Coronary artery (tissue), 2 donors: ENCODE results near the gene CAPZB.

Experiments used
- DNase-seq: peaks from one replicate; pipeline ENCODE4 v3.0.0-alpha.2; 2017; ENCODE audit warnings: low spot score
- H3K27ac ChIP-seq, 2 donors: fragments of 200-600 bp; sonication (generic); one replicate each; pipeline ENCODE4 v1.5.1; 2016 to 2019
- H3K4me3 ChIP-seq: fragments of 200-600 bp; sonication (generic); 2 replicates; pipeline ENCODE4 v1.5.1; 2016; ENCODE audit warnings: mild to moderate bottlenecking, moderate library complexity
- TF ChIP-seq, protein P1 (sequence below): fragments of 200-600 bp; sonication (generic); IDR thresholded peaks from one replicate; pipeline ENCODE4 v1.5.1; 2019; ENCODE audit warnings: antibody characterized with exemption

The CAPZB gene

DNA sequence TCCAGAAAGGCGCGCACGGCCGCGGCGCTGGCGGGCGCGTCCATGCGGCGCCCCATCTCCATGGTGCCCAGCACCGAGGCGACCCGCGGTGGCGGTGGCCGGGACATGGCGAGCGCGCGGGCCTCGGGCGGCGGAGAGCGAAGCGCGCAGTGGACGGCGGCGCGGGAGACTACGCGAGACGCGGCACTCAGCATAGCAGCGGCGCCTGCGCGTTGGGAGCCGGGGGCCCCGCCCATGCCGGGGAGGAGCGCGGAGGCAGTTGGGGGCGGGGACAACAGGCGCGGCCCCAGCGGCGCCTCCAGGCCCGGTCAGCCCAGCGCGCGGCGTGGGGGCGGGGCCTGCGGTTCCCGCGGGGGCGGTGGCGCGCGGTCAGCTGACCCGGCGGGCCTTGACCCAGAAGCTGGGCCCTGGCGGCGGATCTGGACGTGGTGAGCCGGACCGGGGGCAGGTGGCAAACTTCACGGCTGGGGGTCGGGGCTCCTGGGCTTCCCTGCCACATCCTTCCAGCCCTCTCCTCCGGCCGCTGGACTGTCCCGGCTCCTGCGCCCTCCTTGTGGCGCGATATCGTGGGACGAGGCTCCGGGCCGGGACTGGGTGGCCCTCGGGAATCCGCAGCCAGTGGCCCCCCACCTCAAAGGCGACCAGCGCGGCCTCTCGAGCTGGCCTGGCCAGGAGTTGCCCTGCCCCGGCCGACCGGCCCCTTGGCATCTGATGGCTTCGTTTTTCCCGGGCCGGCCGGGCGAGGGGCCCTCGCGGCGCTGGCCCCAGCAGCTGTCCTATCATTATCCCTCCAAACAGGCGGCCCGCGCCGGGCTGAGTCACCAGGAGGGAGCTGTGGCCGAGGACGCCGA is 173.2 kb downstream of the CAPZB start, which contains the start of the genes AKR7A2 and SLC66A1:
Gene AKR7A2, minus strand, starts transcription at position 214 of the 851 bp plus-strand sequence. Its CDS starts 20 bp downstream, at position 194.
Gene SLC66A1, plus strand, starts transcription at position 396 of the 851 bp plus-strand sequence. CDS start 5,352 bp downstream, outside the sequence.
- Histone ChIP-seq H3K27ac (peak within 1 kb of the TSS; percentile 66 to 98), H3K4me3 (peak within 1 kb of the TSS; percentile 89)
- DNase-seq = peak; percentile 95
- TF ChIP-seq, protein P1, sequence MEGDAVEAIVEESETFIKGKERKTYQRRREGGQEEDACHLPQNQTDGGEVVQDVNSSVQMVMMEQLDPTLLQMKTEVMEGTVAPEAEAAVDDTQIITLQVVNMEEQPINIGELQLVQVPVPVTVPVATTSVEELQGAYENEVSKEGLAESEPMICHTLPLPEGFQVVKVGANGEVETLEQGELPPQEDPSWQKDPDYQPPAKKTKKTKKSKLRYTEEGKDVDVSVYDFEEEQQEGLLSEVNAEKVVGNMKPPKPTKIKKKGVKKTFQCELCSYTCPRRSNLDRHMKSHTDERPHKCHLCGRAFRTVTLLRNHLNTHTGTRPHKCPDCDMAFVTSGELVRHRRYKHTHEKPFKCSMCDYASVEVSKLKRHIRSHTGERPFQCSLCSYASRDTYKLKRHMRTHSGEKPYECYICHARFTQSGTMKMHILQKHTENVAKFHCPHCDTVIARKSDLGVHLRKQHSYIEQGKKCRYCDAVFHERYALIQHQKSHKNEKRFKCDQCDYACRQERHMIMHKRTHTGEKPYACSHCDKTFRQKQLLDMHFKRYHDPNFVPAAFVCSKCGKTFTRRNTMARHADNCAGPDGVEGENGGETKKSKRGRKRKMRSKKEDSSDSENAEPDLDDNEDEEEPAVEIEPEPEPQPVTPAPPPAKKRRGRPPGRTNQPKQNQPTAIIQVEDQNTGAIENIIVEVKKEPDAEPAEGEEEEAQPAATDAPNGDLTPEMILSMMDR = no peak

DNA sequence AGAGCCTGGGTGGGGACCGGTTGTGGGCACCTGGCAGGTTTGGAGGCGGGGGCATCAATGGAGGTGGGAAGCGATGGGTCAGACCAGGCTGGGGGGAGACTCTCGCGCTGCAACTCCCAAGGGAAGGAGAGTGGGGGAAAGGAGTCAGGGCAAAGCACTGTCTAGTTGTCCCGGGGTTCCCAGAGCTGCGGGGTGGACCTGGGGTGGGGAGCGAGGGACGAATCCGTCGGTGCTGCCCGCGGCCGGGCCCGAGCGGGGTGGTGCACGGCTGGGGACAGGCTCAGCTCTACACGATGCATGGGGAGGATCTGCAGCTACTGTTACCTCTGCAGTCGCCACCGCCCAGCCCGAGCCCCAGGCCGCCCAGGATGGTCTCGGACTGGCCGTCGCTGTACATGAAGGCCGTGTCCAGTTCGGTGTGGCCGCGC is 173.8 kb downstream of the CAPZB start:
- no peak for DNase-seq
- Histone ChIP-seq H3K4me3 (peak overlapping the region; percentile 89), H3K27ac (peak overlapping the region; percentile 28 to 98)
- TF ChIP-seq, protein P1 = no peak

DNA sequence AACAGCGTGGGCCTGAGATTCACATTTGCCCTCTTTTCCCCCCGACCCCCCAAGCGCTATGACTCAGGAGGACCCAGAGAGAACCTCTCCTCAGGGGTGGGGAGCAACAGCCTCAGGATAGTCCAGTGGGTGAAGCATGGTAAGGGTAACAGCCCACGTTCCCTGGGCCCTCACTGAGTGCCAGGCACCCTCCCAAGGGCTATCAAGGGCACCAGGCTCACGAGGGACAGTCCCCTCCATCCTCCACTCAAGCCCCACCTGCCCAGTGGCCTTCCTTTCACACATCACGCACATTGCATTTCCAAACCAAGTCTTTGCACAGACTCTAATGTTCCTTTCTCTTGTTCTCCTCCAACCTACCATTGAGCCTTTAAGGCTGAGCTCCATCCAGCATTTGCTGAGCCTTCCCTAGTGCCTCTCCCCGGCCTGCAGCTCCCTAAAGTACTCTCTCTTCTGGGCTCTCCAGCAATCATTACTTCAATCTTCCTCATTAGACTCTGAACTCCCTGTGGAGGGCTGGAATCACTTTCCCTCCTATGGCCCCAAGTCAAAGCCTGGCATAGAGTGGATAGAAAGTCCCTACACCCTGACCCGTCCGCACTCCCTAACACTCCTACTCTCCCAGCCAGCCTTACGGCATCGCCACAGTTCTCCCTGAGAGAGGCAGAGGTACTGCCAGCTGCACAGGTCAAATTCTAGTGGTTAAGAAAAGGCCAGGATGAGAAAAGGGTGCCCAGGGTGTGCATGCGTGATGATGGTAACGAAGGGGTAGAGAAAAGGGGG is 174.4 kb downstream of the CAPZB start:
- TF ChIP-seq, protein P1 = no peak
- no peak for DNase-seq
- H3K4me3 ChIP-seq = peak overlapping the region; percentile 89
- peak overlapping the region; percentile 28 to 98 for H3K27ac ChIP-seq

DNA sequence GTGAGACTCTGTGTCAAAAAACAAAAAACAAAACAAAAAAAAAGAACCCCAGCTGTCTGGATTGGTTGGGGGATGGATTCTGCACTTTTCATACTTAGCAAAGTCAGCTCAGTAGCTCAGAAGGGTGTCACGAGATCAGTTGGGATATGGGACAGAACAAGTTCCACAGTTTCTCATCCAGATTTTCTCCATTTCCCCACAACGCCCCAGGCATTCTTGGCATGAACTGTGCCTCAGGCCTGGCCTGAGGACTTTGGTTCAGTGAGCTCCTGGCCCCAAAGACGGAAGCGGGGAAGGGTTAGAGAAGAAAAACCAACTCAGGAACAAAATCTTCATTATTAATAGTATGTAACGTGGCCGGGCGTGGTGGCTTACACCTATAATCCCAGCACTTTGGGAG is 175.3 kb downstream of the CAPZB start:
- no peak overlapping the region for H3K27ac ChIP-seq
- no peak for DNase-seq
- H3K4me3 ChIP-seq = no peak overlapping the region
- TF ChIP-seq, protein P1 = no peak

DNA sequence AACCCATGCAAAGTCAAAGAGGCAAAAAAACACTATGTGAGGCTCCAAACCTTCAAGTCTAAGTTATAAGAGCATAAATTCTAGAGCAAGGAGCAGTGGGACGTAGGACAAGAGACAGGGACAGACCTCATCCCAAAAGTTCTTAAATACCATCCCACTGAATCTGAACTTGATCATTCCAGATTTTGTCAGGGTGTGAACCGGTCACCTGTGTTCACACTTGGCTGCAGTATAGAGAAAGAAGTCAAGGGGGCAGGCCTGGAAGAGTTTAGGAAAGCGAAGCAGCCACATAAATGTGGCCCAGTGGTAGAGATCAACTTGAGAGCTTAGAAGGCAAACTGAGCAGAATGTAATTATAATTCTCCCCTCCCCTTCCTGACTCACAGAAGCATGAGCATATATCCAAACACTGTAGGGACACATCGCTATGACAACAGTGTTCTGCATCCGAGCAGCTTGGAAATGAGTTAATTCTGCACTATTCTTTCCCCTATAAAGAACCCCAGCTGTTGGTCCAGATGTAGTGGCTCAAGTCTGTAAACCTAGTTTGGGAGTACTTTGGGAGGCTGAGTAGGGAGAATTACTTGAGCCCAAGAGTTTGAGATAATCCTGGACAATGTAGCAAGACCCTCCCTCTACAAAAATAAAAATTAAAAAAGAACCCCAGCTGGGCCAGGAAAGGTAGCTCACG is 176.1 kb downstream of the CAPZB start:
- Histone ChIP-seq H3K4me3 (no peak overlapping the region), H3K27ac (no peak overlapping the region)
- TF ChIP-seq, protein P1 = no peak
- no peak for DNase-seq

DNA sequence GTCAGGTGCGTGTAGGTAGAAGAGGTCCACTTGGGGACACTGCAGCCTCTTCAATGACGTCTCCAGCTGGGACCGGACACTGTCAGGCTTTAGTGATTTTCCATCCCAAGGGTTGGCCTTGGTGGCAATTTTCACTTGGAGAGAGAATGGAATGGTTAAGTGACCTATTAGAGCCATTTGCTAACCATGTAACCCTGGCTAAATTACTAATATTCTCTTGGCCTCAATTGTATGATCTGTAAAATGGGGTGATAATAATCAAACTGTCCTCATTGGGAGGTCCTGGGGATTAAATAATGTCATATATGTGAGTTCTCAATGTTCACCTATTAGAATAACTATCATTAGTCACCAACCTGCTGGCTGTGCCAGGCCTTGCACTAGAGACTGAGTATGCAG is 176.8 kb downstream of the CAPZB start:
- no peak for DNase-seq
- Histone ChIP-seq H3K27ac (no peak overlapping the region), H3K4me3 (no peak overlapping the region)
- TF ChIP-seq, protein P1 = no peak
